ENCODE results near the gene EBF3.

EBF3 gene

GRCh38 chr10:129839285-129840195 lies 124.5 kb downstream of the EBF3 start:
- no peak for DNase-seq (ENCODE audit: low read depth in 1 of 2, low spot score in 1 of 2)

- no peak for DNase-seq (ENCODE audit: low read depth in 1 of 2, low spot score in 1 of 2)
Measured at GRCh38 chr10:129838794-129839193, 125.3 kb downstream of the EBF3 start.

GRCh38 chr10:129837909-129838582 lies 126.0 kb downstream of the EBF3 start:
- DNase-seq (ENCODE audit: low read depth in 1 of 2, low spot score in 1 of 2): no peak

- no peak for DNase-seq (ENCODE audit: low read depth in 1 of 2, low spot score in 1 of 2)
Measured at GRCh38 chr10:129836253-129836652, 127.8 kb downstream of the EBF3 start.

GRCh38 chr10:129833994-129834739 lies 129.9 kb downstream of the EBF3 start:
- no peak for DNase-seq (ENCODE audit: low read depth in 1 of 2, low spot score in 1 of 2)

GRCh38 chr10:129833468-129833950 lies 130.6 kb downstream of the EBF3 start:
- no peak for DNase-seq (ENCODE audit: low read depth in 1 of 2, low spot score in 1 of 2)

GRCh38 chr10:129832573-129833467 lies 131.3 kb downstream of the EBF3 start:
- DNase-seq (ENCODE audit: low read depth in 1 of 2, low spot score in 1 of 2): no peak

GRCh38 chr10:129831150-129831549 lies 132.9 kb downstream of the EBF3 start:
- DNase-seq (ENCODE audit: low read depth in 1 of 2, low spot score in 1 of 2): no peak

- no peak for DNase-seq (ENCODE audit: low read depth in 1 of 2, low spot score in 1 of 2)
Measured at GRCh38 chr10:129825826-129826225, 138.2 kb downstream of the EBF3 start.

GRCh38 chr10:129825221-129825620 lies 138.9 kb downstream of the EBF3 start:
- DNase-seq (ENCODE audit: low read depth in 1 of 2, low spot score in 1 of 2): no peak

- DNase-seq (ENCODE audit: low read depth in 1 of 2, low spot score in 1 of 2): no peak
Measured at GRCh38 chr10:129820451-129820850, 143.6 kb downstream of the EBF3 start.

- no peak for DNase-seq (ENCODE audit: low read depth in 1 of 2, low spot score in 1 of 2)
Measured at GRCh38 chr10:129816656-129817045, 147.4 kb downstream of the EBF3 start.

GRCh38 chr10:129815898-129816655 lies 148.0 kb downstream of the EBF3 start:
- no peak for DNase-seq (ENCODE audit: low read depth in 1 of 2, low spot score in 1 of 2)

- DNase-seq (ENCODE audit: low read depth in 1 of 2, low spot score in 1 of 2): no peak
Measured at GRCh38 chr10:129814681-129815646, 149.1 kb downstream of the EBF3 start.

GRCh38 chr10:129812398-129812797 lies 151.7 kb downstream of the EBF3 start:
- DNase-seq (ENCODE audit: low read depth in 1 of 2, low spot score in 1 of 2): no peak

- DNase-seq (ENCODE audit: low read depth in 1 of 2, low spot score in 1 of 2): no peak
Measured at GRCh38 chr10:129811208-129811607, 152.9 kb downstream of the EBF3 start.

GRCh38 chr10:129809841-129810240 lies 154.2 kb downstream of the EBF3 start:
- no peak for DNase-seq (ENCODE audit: low read depth in 1 of 2, low spot score in 1 of 2)

GRCh38 chr10:129809431-129809830 lies 154.6 kb downstream of the EBF3 start:
- no peak for DNase-seq (ENCODE audit: low read depth in 1 of 2, low spot score in 1 of 2)
